ENCODE results near the gene PLEKHF1.

PLEKHF1 gene

GRCh38 chr19:29672319-29672932 is 7.2 kb downstream of the PLEKHF1 start:
- no peak for DNase-seq (ENCODE audit: low read depth in 1 of 2, low spot score in 1 of 2)
- TF ChIP-seq SPI1 (IDR thresholded peaks at IDR 0.05; ENCODE audit: borderline replicate concordance, low read depth), result no peak
- TF ChIP-seq, protein P1, sequence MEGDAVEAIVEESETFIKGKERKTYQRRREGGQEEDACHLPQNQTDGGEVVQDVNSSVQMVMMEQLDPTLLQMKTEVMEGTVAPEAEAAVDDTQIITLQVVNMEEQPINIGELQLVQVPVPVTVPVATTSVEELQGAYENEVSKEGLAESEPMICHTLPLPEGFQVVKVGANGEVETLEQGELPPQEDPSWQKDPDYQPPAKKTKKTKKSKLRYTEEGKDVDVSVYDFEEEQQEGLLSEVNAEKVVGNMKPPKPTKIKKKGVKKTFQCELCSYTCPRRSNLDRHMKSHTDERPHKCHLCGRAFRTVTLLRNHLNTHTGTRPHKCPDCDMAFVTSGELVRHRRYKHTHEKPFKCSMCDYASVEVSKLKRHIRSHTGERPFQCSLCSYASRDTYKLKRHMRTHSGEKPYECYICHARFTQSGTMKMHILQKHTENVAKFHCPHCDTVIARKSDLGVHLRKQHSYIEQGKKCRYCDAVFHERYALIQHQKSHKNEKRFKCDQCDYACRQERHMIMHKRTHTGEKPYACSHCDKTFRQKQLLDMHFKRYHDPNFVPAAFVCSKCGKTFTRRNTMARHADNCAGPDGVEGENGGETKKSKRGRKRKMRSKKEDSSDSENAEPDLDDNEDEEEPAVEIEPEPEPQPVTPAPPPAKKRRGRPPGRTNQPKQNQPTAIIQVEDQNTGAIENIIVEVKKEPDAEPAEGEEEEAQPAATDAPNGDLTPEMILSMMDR (IDR thresholded peaks at IDR 0.05; ENCODE audit: insufficient read depth, low read length), result no peak
- TF ChIP-seq, protein P2, sequence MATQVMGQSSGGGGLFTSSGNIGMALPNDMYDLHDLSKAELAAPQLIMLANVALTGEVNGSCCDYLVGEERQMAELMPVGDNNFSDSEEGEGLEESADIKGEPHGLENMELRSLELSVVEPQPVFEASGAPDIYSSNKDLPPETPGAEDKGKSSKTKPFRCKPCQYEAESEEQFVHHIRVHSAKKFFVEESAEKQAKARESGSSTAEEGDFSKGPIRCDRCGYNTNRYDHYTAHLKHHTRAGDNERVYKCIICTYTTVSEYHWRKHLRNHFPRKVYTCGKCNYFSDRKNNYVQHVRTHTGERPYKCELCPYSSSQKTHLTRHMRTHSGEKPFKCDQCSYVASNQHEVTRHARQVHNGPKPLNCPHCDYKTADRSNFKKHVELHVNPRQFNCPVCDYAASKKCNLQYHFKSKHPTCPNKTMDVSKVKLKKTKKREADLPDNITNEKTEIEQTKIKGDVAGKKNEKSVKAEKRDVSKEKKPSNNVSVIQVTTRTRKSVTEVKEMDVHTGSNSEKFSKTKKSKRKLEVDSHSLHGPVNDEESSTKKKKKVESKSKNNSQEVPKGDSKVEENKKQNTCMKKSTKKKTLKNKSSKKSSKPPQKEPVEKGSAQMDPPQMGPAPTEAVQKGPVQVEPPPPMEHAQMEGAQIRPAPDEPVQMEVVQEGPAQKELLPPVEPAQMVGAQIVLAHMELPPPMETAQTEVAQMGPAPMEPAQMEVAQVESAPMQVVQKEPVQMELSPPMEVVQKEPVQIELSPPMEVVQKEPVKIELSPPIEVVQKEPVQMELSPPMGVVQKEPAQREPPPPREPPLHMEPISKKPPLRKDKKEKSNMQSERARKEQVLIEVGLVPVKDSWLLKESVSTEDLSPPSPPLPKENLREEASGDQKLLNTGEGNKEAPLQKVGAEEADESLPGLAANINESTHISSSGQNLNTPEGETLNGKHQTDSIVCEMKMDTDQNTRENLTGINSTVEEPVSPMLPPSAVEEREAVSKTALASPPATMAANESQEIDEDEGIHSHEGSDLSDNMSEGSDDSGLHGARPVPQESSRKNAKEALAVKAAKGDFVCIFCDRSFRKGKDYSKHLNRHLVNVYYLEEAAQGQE (IDR thresholded peaks at IDR 0.05; ENCODE audit: insufficient replicate concordance, low read depth), result no peak
- no peak for TF ChIP-seq POLR2AphosphoS5 (IDR thresholded peaks at IDR 0.05; ENCODE audit: low read depth)
- no peak for TF ChIP-seq GABPA (IDR thresholded peaks at IDR 0.05; ENCODE audit: low read depth)
- Histone ChIP-seq H3K4me3 (replicated peaks; ENCODE audit: insufficient read depth, low read length) (no peak overlapping the region), H3K27ac (replicated peaks) (no peak overlapping the region), H3K27me3 (ENCODE audit: insufficient read depth, poor library complexity, severe bottlenecking) (no peaks in the 10 kb centered on the region)

DNA sequence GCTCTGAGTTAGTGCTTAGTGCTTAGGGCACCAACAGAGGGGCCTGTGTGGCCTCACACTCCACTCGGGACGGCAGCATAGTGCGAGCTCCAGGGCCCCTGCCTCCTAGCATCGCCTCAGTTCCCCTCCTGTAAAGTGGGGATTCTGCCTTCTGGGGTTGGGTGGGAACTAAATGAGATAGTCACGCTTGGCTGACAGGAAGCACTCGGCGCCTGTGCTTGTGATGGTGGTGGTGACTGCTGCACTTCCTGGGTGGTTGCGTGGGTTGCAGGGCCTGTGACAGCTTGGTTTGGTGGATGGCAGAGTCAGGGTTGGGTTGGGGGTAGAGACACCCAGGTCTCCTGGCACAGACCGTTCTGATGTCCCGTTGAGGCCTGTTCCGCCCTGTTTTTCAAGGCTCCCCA is 7.7 kb downstream of the PLEKHF1 start:
- no peak overlapping the region for H3K27ac ChIP-seq (replicated peaks)
- TF ChIP-seq, protein P2 (IDR thresholded peaks at IDR 0.05; ENCODE audit: insufficient replicate concordance, low read depth), result no peak
- no peak for TF ChIP-seq SPI1 (IDR thresholded peaks at IDR 0.05; ENCODE audit: borderline replicate concordance, low read depth)
- no peak for DNase-seq (ENCODE audit: low read depth in 1 of 2, low spot score in 1 of 2)
- no peaks in the 10 kb centered on the region for H3K27me3 ChIP-seq (ENCODE audit: insufficient read depth, poor library complexity, severe bottlenecking)
- H3K4me3 ChIP-seq (replicated peaks; ENCODE audit: insufficient read depth, low read length), result no peak overlapping the region

DNA sequence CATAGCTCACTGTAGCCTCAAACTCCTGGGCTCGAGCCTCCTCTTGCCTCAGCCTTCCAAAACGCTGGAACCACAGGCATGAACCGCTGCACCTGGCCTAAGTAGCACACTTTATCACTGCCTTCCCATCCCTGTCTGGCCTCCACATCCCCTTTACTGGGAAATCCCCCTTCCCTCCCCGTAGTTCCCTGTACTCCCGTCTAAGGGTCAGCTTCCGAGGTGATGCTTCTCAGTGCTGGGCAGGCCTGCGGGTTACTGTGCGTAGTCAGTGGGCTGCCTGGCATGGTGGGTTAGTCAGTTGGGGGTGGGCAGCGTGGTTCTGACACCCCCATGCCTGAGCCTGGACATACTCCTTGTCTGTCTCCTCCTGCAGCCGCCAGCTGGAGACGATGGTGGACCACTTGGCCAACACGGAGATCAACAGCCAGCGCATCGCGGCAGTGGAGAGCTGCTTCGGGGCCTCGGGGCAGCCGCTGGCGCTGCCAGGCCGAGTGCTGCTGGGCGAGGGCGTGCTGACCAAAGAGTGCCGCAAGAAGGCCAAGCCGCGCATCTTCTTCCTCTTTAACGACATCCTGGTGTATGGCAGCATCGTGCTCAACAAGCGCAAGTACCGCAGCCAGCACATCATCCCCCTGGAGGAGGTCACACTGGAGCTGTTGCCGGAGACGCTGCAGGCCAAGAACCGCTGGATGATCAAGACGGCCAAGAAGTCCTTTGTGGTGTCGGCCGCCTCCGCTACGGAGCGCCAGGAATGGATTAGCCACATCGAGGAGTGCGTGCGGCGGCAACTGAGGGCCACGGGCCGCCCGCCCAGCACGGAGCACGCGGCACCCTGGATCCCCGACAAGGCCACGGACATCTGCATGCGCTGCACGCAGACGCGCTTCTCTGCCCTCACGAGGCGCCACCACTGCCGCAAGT is 8.4 kb downstream of the PLEKHF1 start:
- no peak for DNase-seq (ENCODE audit: low read depth in 1 of 2, low spot score in 1 of 2)
- no peak overlapping the region for H3K4me3 ChIP-seq (replicated peaks; ENCODE audit: insufficient read depth, low read length)
- TF ChIP-seq, protein P1 (IDR thresholded peaks at IDR 0.05; ENCODE audit: insufficient read depth, low read length), result no peak
- no peak overlapping the region for H3K27ac ChIP-seq (replicated peaks)
- no peaks in the 10 kb centered on the region for H3K27me3 ChIP-seq (ENCODE audit: insufficient read depth, poor library complexity, severe bottlenecking)

DNA sequence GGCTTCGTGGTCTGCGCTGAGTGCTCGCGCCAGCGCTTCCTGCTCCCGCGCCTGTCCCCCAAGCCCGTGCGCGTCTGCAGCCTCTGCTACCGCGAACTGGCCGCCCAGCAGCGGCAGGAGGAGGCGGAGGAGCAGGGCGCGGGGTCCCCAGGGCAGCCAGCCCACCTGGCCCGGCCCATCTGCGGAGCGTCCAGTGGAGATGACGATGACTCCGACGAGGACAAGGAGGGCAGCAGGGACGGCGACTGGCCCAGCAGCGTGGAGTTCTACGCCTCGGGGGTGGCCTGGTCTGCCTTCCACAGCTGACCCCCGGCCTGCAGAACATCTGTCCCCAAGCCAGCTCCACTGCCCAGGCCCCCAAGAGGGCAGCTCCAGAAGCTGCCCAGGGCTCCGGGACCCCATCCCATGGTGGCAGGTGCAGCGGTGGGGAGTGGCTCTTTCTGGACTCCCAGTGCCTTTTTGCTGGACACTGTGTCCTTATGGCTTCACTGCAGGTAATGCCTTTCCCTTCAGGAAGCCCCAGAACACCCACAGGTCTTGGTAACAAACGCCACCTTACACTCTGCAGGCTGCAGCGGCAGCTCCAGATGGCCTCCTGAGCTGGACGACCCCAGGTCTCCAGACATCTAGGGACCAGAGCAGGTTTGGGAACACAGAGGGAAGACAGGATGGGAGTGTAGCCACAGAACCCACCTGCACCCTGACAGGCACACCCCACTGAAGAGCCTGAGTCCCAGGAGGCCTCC is 9.3 kb downstream of the PLEKHF1 start:
- no peak for TF ChIP-seq GABPA (IDR thresholded peaks at IDR 0.05; ENCODE audit: low read depth)
- no peak for TF ChIP-seq SPI1 (IDR thresholded peaks at IDR 0.05; ENCODE audit: borderline replicate concordance, low read depth)
- TF ChIP-seq POLR2AphosphoS5 (IDR thresholded peaks at IDR 0.05; ENCODE audit: low read depth), result no peak
- TF ChIP-seq, protein P2 (IDR thresholded peaks at IDR 0.05; ENCODE audit: insufficient replicate concordance, low read depth), result no peak
- TF ChIP-seq, protein P1 (IDR thresholded peaks at IDR 0.05; ENCODE audit: insufficient read depth, low read length), result no peak
- Histone ChIP-seq H3K4me3 (replicated peaks; ENCODE audit: insufficient read depth, low read length) (no peak overlapping the region), H3K27ac (replicated peaks) (no peak overlapping the region), H3K27me3 (ENCODE audit: insufficient read depth, poor library complexity, severe bottlenecking) (no peaks in the 10 kb centered on the region)
- no peak for DNase-seq (ENCODE audit: low read depth in 1 of 2, low spot score in 1 of 2)
